ENCODE measurements around the gene KRIT1. TPM values are rescaled to one million over a fixed set of nuclear protein-coding genes. Genes with fewer than 3 reads are reported as not detected.

KRIT1 gene
- total RNA-seq, 1 donor from 2014 or later = 37.8 TPM

DNA sequence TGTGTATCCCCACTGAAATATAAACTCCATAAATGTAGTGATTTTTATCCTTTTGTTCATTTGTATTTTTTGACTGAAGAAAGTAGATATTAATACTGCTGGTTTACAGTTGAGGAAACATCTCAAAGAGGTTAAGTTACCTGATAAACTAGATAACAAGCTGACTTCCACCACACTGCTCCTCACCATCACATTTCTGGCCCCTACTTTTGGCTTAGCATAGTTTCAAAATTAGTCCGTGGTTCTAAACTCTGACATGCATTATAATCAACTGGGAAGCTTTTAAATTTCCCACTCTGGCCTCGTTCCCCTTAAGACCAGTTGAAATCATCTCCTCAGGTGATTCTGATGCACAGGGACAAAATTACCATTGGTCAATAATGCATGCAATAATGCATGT, 43.6 kb upstream of the KRIT1 start:
- H3K4me3 Mint-ChIP-seq (ENCODE audit: unreplicated experiment) = no peak overlapping the region
- TF ChIP-seq, protein P1, sequence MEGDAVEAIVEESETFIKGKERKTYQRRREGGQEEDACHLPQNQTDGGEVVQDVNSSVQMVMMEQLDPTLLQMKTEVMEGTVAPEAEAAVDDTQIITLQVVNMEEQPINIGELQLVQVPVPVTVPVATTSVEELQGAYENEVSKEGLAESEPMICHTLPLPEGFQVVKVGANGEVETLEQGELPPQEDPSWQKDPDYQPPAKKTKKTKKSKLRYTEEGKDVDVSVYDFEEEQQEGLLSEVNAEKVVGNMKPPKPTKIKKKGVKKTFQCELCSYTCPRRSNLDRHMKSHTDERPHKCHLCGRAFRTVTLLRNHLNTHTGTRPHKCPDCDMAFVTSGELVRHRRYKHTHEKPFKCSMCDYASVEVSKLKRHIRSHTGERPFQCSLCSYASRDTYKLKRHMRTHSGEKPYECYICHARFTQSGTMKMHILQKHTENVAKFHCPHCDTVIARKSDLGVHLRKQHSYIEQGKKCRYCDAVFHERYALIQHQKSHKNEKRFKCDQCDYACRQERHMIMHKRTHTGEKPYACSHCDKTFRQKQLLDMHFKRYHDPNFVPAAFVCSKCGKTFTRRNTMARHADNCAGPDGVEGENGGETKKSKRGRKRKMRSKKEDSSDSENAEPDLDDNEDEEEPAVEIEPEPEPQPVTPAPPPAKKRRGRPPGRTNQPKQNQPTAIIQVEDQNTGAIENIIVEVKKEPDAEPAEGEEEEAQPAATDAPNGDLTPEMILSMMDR (IDR thresholded peaks at IDR 0.05; ENCODE audit: partially characterized antibody, unreplicated experiment) = no peak
- no peaks in the 10 kb centered on the region for H3K27me3 Mint-ChIP-seq (ENCODE audit: unreplicated experiment)
- H3K27ac Mint-ChIP-seq (ENCODE audit: unreplicated experiment) = no peak overlapping the region
- no peak for DNase-seq
- peaks cover 6% of the 10 kb centered on the region for H3K4me1 Mint-ChIP-seq (ENCODE audit: low read depth, unreplicated experiment)
- H3K9me3 Mint-ChIP-seq (ENCODE audit: unreplicated experiment) = peaks cover 4% of the 10 kb centered on the region
- no peaks in the 10 kb centered on the region for H3K36me3 Mint-ChIP-seq (ENCODE audit: unreplicated experiment)

DNA sequence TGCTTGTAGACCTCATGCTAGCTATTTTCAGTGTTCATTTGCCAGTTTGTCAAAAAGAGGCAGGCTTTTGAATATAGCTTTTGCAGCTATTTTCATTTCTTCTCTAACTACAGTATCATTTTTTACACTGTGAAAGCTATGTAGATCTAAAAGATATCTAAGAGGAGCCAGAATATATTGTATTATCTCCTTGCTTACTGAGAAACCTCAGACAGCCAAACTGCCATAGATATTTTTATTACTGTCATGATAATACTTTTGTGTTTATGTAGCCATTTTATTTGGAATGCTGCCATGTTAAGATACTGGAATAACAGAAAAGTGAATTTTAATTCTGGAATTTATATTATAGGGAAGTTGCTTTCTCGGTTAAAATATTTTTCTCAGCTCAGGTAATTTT, 37.2 kb upstream of the KRIT1 start:
- no peaks in the 10 kb centered on the region for H3K9me3 Mint-ChIP-seq (ENCODE audit: unreplicated experiment)
- H3K27me3 Mint-ChIP-seq (ENCODE audit: unreplicated experiment) = no peaks in the 10 kb centered on the region
- H3K36me3 Mint-ChIP-seq (ENCODE audit: unreplicated experiment) = no peaks in the 10 kb centered on the region
- peaks cover 2% of the 10 kb centered on the region for H3K4me1 Mint-ChIP-seq (ENCODE audit: low read depth, unreplicated experiment)
- no peak overlapping the region for H3K4me3 Mint-ChIP-seq (ENCODE audit: unreplicated experiment)
- H3K27ac Mint-ChIP-seq (ENCODE audit: unreplicated experiment) = no peak overlapping the region
- no peak for DNase-seq
- TF ChIP-seq, protein P1 (IDR thresholded peaks at IDR 0.05; ENCODE audit: partially characterized antibody, unreplicated experiment) = no peak

DNA sequence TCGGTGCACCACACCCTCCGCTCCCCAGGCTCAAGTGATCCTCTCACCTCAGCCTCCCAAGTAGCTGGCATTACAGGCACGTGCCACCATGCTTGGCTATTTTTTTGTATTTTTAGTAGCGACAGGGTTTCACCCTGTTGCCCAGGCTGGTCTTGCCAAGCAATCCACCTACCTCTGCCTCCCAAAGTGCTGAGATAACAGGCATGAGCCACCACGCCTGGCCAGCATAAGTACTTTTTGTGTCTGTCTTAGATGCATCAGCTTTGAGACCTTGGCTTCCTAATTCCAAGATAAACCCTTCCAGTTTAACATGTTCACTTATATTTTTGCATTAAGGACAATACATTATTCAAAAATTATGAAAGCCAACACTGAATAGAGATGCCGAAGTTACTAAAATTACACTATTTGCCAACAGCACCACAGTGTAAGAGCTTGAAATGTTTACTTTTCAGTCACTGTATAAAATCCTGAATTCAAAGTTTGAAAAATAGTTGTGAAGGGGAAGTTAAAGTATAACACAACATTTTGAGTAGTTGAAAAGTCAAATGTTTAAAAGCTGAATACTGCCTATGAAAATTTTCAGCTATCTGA, 36.6 kb upstream of the KRIT1 start:
- peaks cover 2% of the 10 kb centered on the region for H3K4me1 Mint-ChIP-seq (ENCODE audit: low read depth, unreplicated experiment)

DNA sequence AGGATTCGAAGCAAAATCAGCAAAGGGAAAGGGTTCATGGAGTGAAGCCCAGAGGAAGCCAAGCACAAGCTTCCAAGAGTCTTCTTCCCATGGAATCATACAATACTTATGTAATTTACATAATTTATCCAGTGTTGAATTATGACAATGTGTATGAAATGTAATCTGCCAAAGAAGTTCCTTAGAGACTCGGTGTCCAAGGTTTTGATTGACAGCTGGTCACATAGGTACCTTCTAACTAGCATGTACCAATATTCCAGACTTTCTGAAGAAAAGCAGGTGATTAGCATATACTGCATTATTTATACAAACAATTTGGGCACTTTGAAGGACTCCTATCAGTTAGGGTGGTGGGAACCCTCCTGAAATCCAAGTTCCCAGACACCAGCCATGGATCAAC, 35.3 kb upstream of the KRIT1 start:
- Mint-ChIP-seq H3K36me3 (ENCODE audit: unreplicated experiment) (no peaks in the 10 kb centered on the region), H3K9me3 (ENCODE audit: unreplicated experiment) (peaks cover 2% of the 10 kb centered on the region), H3K27me3 (ENCODE audit: unreplicated experiment) (no peaks in the 10 kb centered on the region), H3K27ac (ENCODE audit: unreplicated experiment) (no peak overlapping the region), H3K4me3 (ENCODE audit: unreplicated experiment) (no peak overlapping the region), H3K4me1 (ENCODE audit: low read depth, unreplicated experiment) (peaks cover 2% of the 10 kb centered on the region)
- no peak for DNase-seq
- TF ChIP-seq, protein P1 (IDR thresholded peaks at IDR 0.05; ENCODE audit: partially characterized antibody, unreplicated experiment) = no peak

More for the DNA sequence above, 36.6 kb upstream of the KRIT1 start:
- TF ChIP-seq, protein P1 (IDR thresholded peaks at IDR 0.05; ENCODE audit: partially characterized antibody, unreplicated experiment) = no peak
- Mint-ChIP-seq H3K4me3 (ENCODE audit: unreplicated experiment) (no peak overlapping the region), H3K27ac (ENCODE audit: unreplicated experiment) (no peak overlapping the region), H3K36me3 (ENCODE audit: unreplicated experiment) (no peaks in the 10 kb centered on the region), H3K27me3 (ENCODE audit: unreplicated experiment) (no peaks in the 10 kb centered on the region), H3K9me3 (ENCODE audit: unreplicated experiment) (no peaks in the 10 kb centered on the region)
- no peak for DNase-seq

DNA sequence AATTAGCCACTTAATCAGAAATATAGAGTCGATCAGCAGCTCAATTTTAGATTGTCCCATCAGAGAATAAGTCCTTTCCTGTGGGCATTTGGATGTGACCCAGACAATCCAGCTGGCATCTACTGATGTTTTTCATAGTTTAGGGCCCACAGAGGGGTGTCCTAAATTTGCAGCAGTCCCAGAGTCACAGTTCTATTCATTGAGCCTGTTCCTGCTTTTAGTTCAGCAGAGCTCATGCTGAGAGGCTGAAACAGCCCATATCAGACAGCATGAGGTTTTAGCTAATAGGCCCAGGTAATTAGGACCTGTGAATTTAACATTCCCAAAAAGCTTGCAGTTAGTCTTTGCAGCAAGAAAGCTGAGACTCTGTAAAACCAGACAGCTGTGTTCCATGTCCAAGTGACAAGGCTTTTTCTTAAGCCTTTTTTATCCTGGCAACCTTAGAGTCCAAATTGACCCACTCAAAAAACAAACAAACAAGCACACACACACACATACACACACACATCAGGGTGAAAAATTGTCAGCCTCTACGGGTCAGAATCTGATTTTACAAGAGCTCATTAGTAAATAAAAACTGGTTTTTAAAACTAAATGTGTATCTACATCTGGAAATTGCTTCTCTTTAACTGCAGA, 33.8 kb upstream of the KRIT1 start:
- Mint-ChIP-seq H3K27me3 (ENCODE audit: unreplicated experiment) (no peaks in the 10 kb centered on the region), H3K4me1 (ENCODE audit: low read depth, unreplicated experiment) (peaks cover 2% of the 10 kb centered on the region), H3K4me3 (ENCODE audit: unreplicated experiment) (no peak overlapping the region), H3K9me3 (ENCODE audit: unreplicated experiment) (peaks cover 2% of the 10 kb centered on the region), H3K27ac (ENCODE audit: unreplicated experiment) (no peak overlapping the region), H3K36me3 (ENCODE audit: unreplicated experiment) (no peaks in the 10 kb centered on the region)
- TF ChIP-seq, protein P1 (IDR thresholded peaks at IDR 0.05; ENCODE audit: partially characterized antibody, unreplicated experiment) = no peak
- DNase-seq = no peak
